IPS-15b (cell line): ENCODE results near the gene TLCD2.
"Not testable (repeated sequence)": the region's sequence is repeated elsewhere in the genome, so short reads cannot be mapped to it uniquely, and the experiment has no call there.

Source experiments
- H3K27me3 ChIP-seq: one replicate; pipeline ENCODE4 v1.6.1; 2013; ENCODE audit warnings: low read length; ENCODE audit not compliant: control insufficient read depth, insufficient read depth
- H3K36me3 ChIP-seq: one replicate; pipeline ENCODE4 v1.6.1; 2013; ENCODE audit warnings: low read length; ENCODE audit not compliant: control insufficient read depth, insufficient read depth
- H3K4me1 ChIP-seq: one replicate; pipeline ENCODE4 v1.6.1; 2013; ENCODE audit warnings: mild to moderate bottlenecking, low read length; ENCODE audit not compliant: control insufficient read depth, insufficient read depth
- H3K4me3 ChIP-seq: one replicate; pipeline ENCODE4 v1.5.1; 2013; ENCODE audit warnings: low read depth, low read length
- H3K9ac ChIP-seq: one replicate; pipeline ENCODE4 v1.6.1; 2013; ENCODE audit warnings: low read depth, mild to moderate bottlenecking, low read length
- H3K9me3 ChIP-seq: one replicate; pipeline ENCODE4 v1.6.1; 2013; ENCODE audit warnings: mild to moderate bottlenecking, low read length; ENCODE audit not compliant: control insufficient read depth, insufficient read depth

TLCD2 gene

GRCh38 chr17:1745513-1746020, 35.4 kb upstream of the TLCD2 start:
- no peak overlapping the region for H3K9ac ChIP-seq
- no peaks in the 10 kb centered on the region for H3K36me3 ChIP-seq
- H3K9me3 ChIP-seq, result no peaks in the 10 kb centered on the region
- no peaks in the 10 kb centered on the region for H3K4me1 ChIP-seq
- no peaks in the 10 kb centered on the region for H3K27me3 ChIP-seq
- no peak overlapping the region for H3K4me3 ChIP-seq

- Histone ChIP-seq H3K9me3 (no peaks in the 10 kb centered on the region), H3K4me3 (no peak overlapping the region), H3K36me3 (no peaks in the 10 kb centered on the region), H3K4me1 (no peaks in the 10 kb centered on the region), H3K27me3 (no peaks in the 10 kb centered on the region), H3K9ac (no peak overlapping the region)
Measured at GRCh38 chr17:1744551-1745512, 34.7 kb upstream of the TLCD2 start.

- Histone ChIP-seq H3K4me3 (no peak overlapping the region), H3K36me3 (no peaks in the 10 kb centered on the region), H3K9me3 (no peaks in the 10 kb centered on the region), H3K27me3 (no peaks in the 10 kb centered on the region), H3K4me1 (no peaks in the 10 kb centered on the region), H3K9ac (no peak overlapping the region)
Measured at GRCh38 chr17:1743088-1743439, 32.9 kb upstream of the TLCD2 start.

- no peaks in the 10 kb centered on the region for H3K36me3 ChIP-seq
- no peaks in the 10 kb centered on the region for H3K27me3 ChIP-seq
- no peaks in the 10 kb centered on the region for H3K4me1 ChIP-seq
- H3K9me3 ChIP-seq, result no peaks in the 10 kb centered on the region
- H3K9ac ChIP-seq, result no peak within 1 kb of the TSS
- no peak within 1 kb of the TSS for H3K4me3 ChIP-seq
Measured at GRCh38 chr17:1742371-1743087, 32.4 kb upstream of the TLCD2 start, which contains the start of gene SERPINF2. Gene SERPINF2, plus strand, starts transcription at chr17:1742871. Its CDS starts 2,125 bp downstream, at chr17:1744996.

- H3K9ac ChIP-seq, result not testable (repeated sequence)
Measured at GRCh38 chr17:1741899-1742298, 31.7 kb upstream of the TLCD2 start.

GRCh38 chr17:1737531-1738291, 27.5 kb upstream of the TLCD2 start:
- no peak overlapping the region for H3K4me3 ChIP-seq
- no peaks in the 10 kb centered on the region for H3K27me3 ChIP-seq
- H3K4me1 ChIP-seq, result peaks cover 3% of the 10 kb centered on the region
- H3K9ac ChIP-seq, result no peak overlapping the region
- peaks cover 3% of the 10 kb centered on the region for H3K36me3 ChIP-seq
- no peaks in the 10 kb centered on the region for H3K9me3 ChIP-seq

More at GRCh38 chr17:1741899-1742298, 31.7 kb upstream of the TLCD2 start:
- H3K9me3 ChIP-seq, H3K27me3 ChIP-seq, H3K4me1 ChIP-seq, H3K36me3 ChIP-seq, H3K4me3 ChIP-seq: not testable (repeated sequence)

- Histone ChIP-seq H3K27me3 (no peaks in the 10 kb centered on the region), H3K9ac (no peak overlapping the region), H3K9me3 (no peaks in the 10 kb centered on the region), H3K4me1 (peaks cover 3% of the 10 kb centered on the region), H3K36me3 (peaks cover 3% of the 10 kb centered on the region), H3K4me3 (no peak overlapping the region)
Measured at GRCh38 chr17:1736348-1737281, 26.4 kb upstream of the TLCD2 start.

- no peak overlapping the region for H3K4me3 ChIP-seq
- H3K36me3 ChIP-seq, result peaks cover 3% of the 10 kb centered on the region
- H3K9ac ChIP-seq, result no peak overlapping the region
- H3K4me1 ChIP-seq, result peaks cover 3% of the 10 kb centered on the region
- no peaks in the 10 kb centered on the region for H3K27me3 ChIP-seq
- no peaks in the 10 kb centered on the region for H3K9me3 ChIP-seq
Measured at GRCh38 chr17:1735834-1736347, 25.7 kb upstream of the TLCD2 start.

- Histone ChIP-seq H3K9ac (no peak overlapping the region), H3K36me3 (peaks cover 3% of the 10 kb centered on the region), H3K4me3 (no peak overlapping the region), H3K9me3 (no peaks in the 10 kb centered on the region), H3K4me1 (peaks cover 3% of the 10 kb centered on the region), H3K27me3 (no peaks in the 10 kb centered on the region)
Measured at GRCh38 chr17:1735418-1735817, 25.2 kb upstream of the TLCD2 start.

- Histone ChIP-seq H3K9me3 (no peaks in the 10 kb centered on the region), H3K36me3 (peaks cover 3% of the 10 kb centered on the region), H3K4me1 (peaks cover 3% of the 10 kb centered on the region), H3K27me3 (no peaks in the 10 kb centered on the region), H3K9ac (no peak overlapping the region), H3K4me3 (no peak overlapping the region)
Measured at GRCh38 chr17:1733759-1734158, 23.6 kb upstream of the TLCD2 start.
